ENCODE measurements around the gene POU2AF1.

DNA sequence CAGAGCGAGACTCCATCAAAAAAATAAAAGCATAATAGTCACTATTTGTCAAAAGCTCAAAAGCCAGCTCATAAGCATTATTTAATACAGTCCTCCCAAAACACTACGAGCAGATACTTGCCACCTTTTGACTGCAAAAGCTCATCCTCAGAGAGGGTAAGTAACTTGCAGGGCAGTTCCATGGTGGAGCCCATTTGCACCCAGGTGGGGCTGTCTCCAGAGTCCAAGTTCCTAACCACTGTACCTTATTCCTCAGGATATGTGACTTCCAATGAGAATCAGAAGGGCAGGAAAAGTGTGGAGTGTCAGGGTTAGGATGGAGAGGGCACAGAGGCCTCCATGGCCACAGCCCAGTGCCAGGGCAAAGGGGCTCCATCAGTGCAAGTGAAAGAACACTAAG lies 28.6 kb upstream of the POU2AF1 start:
- TF ChIP-seq ZFP3 (CRISPR knock-in tag; IDR thresholded peaks at IDR 0.05) = no peak
- TF ChIP-seq, protein P1, sequence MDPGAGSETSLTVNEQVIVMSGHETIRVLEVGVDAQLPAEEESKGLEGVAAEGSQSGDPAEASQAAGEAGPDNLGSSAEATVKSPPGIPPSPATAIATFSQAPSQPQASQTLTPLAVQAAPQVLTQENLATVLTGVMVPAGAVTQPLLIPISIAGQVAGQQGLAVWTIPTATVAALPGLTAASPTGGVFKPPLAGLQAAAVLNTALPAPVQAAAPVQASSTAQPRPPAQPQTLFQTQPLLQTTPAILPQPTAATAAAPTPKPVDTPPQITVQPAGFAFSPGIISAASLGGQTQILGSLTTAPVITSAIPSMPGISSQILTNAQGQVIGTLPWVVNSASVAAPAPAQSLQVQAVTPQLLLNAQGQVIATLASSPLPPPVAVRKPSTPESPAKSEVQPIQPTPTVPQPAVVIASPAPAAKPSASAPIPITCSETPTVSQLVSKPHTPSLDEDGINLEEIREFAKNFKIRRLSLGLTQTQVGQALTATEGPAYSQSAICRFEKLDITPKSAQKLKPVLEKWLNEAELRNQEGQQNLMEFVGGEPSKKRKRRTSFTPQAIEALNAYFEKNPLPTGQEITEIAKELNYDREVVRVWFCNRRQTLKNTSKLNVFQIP (CRISPR knock-in tag; IDR thresholded peaks at IDR 0.05; ENCODE audit: borderline replicate concordance, low read depth) = no peak
- TF ChIP-seq TCF4 (CRISPR knock-in tag; IDR thresholded peaks at IDR 0.05; ENCODE audit: borderline replicate concordance) = no peak
- no peak for TF ChIP-seq TOX (CRISPR knock-in tag; IDR thresholded peaks at IDR 0.05; ENCODE audit: borderline replicate concordance)
- TF ChIP-seq, protein P2, sequence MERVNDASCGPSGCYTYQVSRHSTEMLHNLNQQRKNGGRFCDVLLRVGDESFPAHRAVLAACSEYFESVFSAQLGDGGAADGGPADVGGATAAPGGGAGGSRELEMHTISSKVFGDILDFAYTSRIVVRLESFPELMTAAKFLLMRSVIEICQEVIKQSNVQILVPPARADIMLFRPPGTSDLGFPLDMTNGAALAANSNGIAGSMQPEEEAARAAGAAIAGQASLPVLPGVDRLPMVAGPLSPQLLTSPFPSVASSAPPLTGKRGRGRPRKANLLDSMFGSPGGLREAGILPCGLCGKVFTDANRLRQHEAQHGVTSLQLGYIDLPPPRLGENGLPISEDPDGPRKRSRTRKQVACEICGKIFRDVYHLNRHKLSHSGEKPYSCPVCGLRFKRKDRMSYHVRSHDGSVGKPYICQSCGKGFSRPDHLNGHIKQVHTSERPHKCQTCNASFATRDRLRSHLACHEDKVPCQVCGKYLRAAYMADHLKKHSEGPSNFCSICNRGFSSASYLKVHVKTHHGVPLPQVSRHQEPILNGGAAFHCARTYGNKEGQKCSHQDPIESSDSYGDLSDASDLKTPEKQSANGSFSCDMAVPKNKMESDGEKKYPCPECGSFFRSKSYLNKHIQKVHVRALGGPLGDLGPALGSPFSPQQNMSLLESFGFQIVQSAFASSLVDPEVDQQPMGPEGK (CRISPR knock-in tag; IDR thresholded peaks at IDR 0.05; ENCODE audit: borderline replicate concordance) = no peak
- TF ChIP-seq, protein P3, sequence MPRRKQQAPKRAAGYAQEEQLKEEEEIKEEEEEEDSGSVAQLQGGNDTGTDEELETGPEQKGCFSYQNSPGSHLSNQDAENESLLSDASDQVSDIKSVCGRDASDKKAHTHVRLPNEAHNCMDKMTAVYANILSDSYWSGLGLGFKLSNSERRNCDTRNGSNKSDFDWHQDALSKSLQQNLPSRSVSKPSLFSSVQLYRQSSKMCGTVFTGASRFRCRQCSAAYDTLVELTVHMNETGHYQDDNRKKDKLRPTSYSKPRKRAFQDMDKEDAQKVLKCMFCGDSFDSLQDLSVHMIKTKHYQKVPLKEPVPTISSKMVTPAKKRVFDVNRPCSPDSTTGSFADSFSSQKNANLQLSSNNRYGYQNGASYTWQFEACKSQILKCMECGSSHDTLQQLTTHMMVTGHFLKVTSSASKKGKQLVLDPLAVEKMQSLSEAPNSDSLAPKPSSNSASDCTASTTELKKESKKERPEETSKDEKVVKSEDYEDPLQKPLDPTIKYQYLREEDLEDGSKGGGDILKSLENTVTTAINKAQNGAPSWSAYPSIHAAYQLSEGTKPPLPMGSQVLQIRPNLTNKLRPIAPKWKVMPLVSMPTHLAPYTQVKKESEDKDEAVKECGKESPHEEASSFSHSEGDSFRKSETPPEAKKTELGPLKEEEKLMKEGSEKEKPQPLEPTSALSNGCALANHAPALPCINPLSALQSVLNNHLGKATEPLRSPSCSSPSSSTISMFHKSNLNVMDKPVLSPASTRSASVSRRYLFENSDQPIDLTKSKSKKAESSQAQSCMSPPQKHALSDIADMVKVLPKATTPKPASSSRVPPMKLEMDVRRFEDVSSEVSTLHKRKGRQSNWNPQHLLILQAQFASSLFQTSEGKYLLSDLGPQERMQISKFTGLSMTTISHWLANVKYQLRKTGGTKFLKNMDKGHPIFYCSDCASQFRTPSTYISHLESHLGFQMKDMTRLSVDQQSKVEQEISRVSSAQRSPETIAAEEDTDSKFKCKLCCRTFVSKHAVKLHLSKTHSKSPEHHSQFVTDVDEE (CRISPR knock-in tag; IDR thresholded peaks at IDR 0.05) = no peak
- TF ChIP-seq, protein P4, sequence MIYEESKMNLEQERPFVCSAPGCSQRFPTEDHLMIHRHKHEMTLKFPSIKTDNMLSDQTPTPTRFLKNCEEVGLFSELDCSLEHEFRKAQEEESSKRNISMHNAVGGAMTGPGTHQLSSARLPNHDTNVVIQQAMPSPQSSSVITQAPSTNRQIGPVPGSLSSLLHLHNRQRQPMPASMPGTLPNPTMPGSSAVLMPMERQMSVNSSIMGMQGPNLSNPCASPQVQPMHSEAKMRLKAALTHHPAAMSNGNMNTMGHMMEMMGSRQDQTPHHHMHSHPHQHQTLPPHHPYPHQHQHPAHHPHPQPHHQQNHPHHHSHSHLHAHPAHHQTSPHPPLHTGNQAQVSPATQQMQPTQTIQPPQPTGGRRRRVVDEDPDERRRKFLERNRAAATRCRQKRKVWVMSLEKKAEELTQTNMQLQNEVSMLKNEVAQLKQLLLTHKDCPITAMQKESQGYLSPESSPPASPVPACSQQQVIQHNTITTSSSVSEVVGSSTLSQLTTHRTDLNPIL (CRISPR knock-in tag; IDR thresholded peaks at IDR 0.05; ENCODE audit: low read depth) = no peak
- TF ChIP-seq ARNTL (CRISPR knock-in tag; IDR thresholded peaks at IDR 0.05; ENCODE audit: borderline replicate concordance, low read depth) = no peak
- no peak for TF ChIP-seq ZNF565 (CRISPR knock-in tag; conservative IDR thresholded peaks at IDR 0.05; ENCODE audit: low read depth)
- TF ChIP-seq ZC3H10 (CRISPR knock-in tag; IDR thresholded peaks at IDR 0.05) = no peak

Data from SK-N-SH treated with all-trans-retinoic acid at 6 μM for 48 hours (cell line).